Kidney capillary endothelial cell (primary cell): Measurements from ENCODE around the gene MYL6B.
A peak's percentile ranks its signal among the peaks of the same experiment; 100 is the strongest.
"Not testable (repeated sequence)": the region's sequence is repeated elsewhere in the genome, so short reads cannot be mapped to it uniquely, and the experiment has no call there.

ENCODE experiments used
- DNase-seq: peaks from one replicate; pipeline ENCODE4 v3.0.0-alpha.2; 2018; ENCODE audit warnings: low spot score

The MYL6B gene

GRCh38 chr12:56152132-56152755, at the start of gene MYL6B:
Gene MYL6B, plus strand, starts transcription at chr12:56152587. Its CDS starts 1,332 bp downstream, at chr12:56153919.
- peak; percentile 88 for DNase-seq

- no peak for DNase-seq
Measured at GRCh38 chr12:56102683-56103065, 49.7 kb upstream of the MYL6B start.

- DNase-seq, result no peak
Measured at GRCh38 chr12:56103066-56103711, 49.2 kb upstream of the MYL6B start.

GRCh38 chr12:56103823-56104108, 48.6 kb upstream of the MYL6B start:
- no peak for DNase-seq

- peak; percentile 98 for DNase-seq
Measured at GRCh38 chr12:56104109-56104814, 48.1 kb upstream of the MYL6B start, which contains the start of gene PA2G4. Gene PA2G4, plus strand, starts transcription at chr12:56104559. Its CDS starts 179 bp downstream, at chr12:56104738.

- no peak for DNase-seq
Measured at GRCh38 chr12:56104815-56105608, 47.4 kb upstream of the MYL6B start.

GRCh38 chr12:56105609-56105902, 46.8 kb upstream of the MYL6B start:
- no peak for DNase-seq

- DNase-seq, result no peak
Measured at GRCh38 chr12:56107242-56107641, 45.1 kb upstream of the MYL6B start.

GRCh38 chr12:56110571-56110970, 41.8 kb upstream of the MYL6B start:
- DNase-seq, result no peak

GRCh38 chr12:56114084-56114483, 38.3 kb upstream of the MYL6B start:
- DNase-seq, result no peak

- no peak for DNase-seq
Measured at GRCh38 chr12:56115329-56115728, 37.1 kb upstream of the MYL6B start.

- peak; percentile 91 for DNase-seq
Measured at GRCh38 chr12:56116267-56117081, 35.9 kb upstream of the MYL6B start, which contains the start of gene RPL41. Gene RPL41, plus strand, starts transcription at chr12:56116633.

GRCh38 chr12:56117082-56117706, 35.2 kb upstream of the MYL6B start:
- not testable (repeated sequence) for DNase-seq

- DNase-seq, result peak; percentile 99
Measured at GRCh38 chr12:56117778-56118687, 34.4 kb upstream of the MYL6B start, which contains the start of gene ZC3H10. Gene ZC3H10, plus strand, starts transcription at chr12:56118266. Its CDS starts 2,297 bp downstream, at chr12:56120563.

GRCh38 chr12:56118688-56119357, 33.6 kb upstream of the MYL6B start:
- no peak for DNase-seq

GRCh38 chr12:56119361-56119796, 33.0 kb upstream of the MYL6B start:
- DNase-seq, result peak; percentile 84

- no peak for DNase-seq
Measured at GRCh38 chr12:56120158-56120846, 32.1 kb upstream of the MYL6B start.

GRCh38 chr12:56121204-56121870, 31.1 kb upstream of the MYL6B start:
- DNase-seq, result no peak
